Tibial artery (tissue), 4 donors: Measurements from ENCODE around the gene CCDC136.

Experiments
- DNase-seq, 2 donors: peaks; one replicate each; pipeline ENCODE4 v3.0.0-alpha.2; 2019
- H3K27ac ChIP-seq, 2 donors: fragments of 200-600 bp; sonication (generic) in 1 of 2; 1 replicate in 1 of 2; 2 replicates in 1 of 2; pipeline ENCODE4 v1.5.1; 2018 to 2019; ENCODE audit warnings: mild to moderate bottlenecking in 1 of 2
- H3K27me3 ChIP-seq, 2 donors: fragments of 200-600 bp; sonication (generic) in 1 of 2; one replicate each; pipeline versions ENCODE4 v1.5.1 to v1.6.0; 2016 to 2019
- H3K36me3 ChIP-seq, 3 donors: fragments of 200-600 bp; sonication (generic) in 2 of 3; one replicate each; pipeline ENCODE4 v1.5.1; 2016 to 2019; ENCODE audit warnings: mild to moderate bottlenecking in 2 of 3
- H3K4me1 ChIP-seq, 4 donors: fragments of 200-600 bp; sonication (generic) in 2 of 4; 1 replicate in 3 of 4; 2 replicates in 1 of 4; pipeline ENCODE4 v1.5.1; 2016 to 2019
- H3K4me3 ChIP-seq, 2 donors: fragments of 200-600 bp; sonication (generic) in 1 of 2; 1 replicate in 1 of 2; 2 replicates in 1 of 2; pipeline ENCODE4 v1.5.1; 2018 to 2019; ENCODE audit warnings: mild to moderate bottlenecking in 2 of 2
- H3K9me3 ChIP-seq, 3 donors: fragments of 200-600 bp; sonication (generic) in 1 of 3; one replicate each; pipeline ENCODE4 v1.5.1; 2016 to 2019
- CTCF ChIP-seq, 2 experiments: fragments of 200-600 bp in 1 of 2; fragments of 450-650 bp in 1 of 2; IDR thresholded peaks; one replicate each; pipeline ENCODE4 v1.5.1; 2017 to 2019; ENCODE audit warnings: antibody characterized with exemption in 2 of 2, mild to moderate bottlenecking in 1 of 2, moderate library complexity in 1 of 2
- intact Hi-C: fragments of 100-400 bp; cut with DNase I; formaldehyde crosslinking; loops from one replicate; pipeline ENCODE4 v1.15.0; 2023; ENCODE audit warnings: low total_unique reads

Gene CCDC136

DNA sequence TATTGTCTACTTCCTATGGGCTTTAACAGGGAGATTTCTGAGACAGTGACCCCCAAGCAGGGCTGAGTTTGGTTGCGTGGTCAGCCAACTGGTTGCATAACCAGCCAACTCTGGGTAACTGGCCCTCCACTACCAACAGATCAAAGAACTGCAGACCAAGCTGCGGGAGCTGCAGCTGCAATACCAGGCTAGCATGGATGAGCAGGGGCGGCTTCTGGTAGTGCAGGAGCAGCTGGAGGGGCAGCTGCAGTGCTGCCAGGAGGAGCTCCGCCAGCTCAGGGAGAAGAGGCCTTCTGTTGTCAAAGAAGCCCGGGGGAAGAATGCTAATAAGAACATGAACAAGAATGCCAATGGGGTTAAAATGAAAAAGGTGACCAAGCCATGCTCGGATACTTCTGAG lies 22.7 kb downstream of the CCDC136 start:
- Histone ChIP-seq H3K4me3 (no peak overlapping the region), H3K27me3 (no peaks in the 10 kb centered on the region), H3K27ac (no peak overlapping the region), H3K36me3 (peaks cover 0 to 5% (median 0%) of the 10 kb centered on the region in 3 donors), H3K4me1 (no peaks in the 10 kb centered on the region), H3K9me3 (no peaks in the 10 kb centered on the region)
- no peak for TF ChIP-seq CTCF (IDR thresholded peaks at IDR 0.05)
- DNase-seq = no peak
- intact Hi-C loops = no loop called here

- Histone ChIP-seq H3K36me3 (no peaks in the 10 kb centered on the region), H3K4me3 (no peak overlapping the region), H3K9me3 (no peaks in the 10 kb centered on the region), H3K4me1 (no peaks in the 10 kb centered on the region), H3K27me3 (no peaks in the 10 kb centered on the region), H3K27ac (no peak overlapping the region)
- TF ChIP-seq CTCF (IDR thresholded peaks at IDR 0.05) = no peak
- DNase-seq = no peak
- intact Hi-C loops = no loop called here
Measured at GRCh38 chr7:128815289-128815942, 23.6 kb downstream of the CCDC136 start.

- Histone ChIP-seq H3K27me3 (no peaks in the 10 kb centered on the region), H3K4me1 (no peaks in the 10 kb centered on the region), H3K4me3 (no peak overlapping the region), H3K27ac (no peak overlapping the region), H3K36me3 (no peaks in the 10 kb centered on the region), H3K9me3 (no peaks in the 10 kb centered on the region)
- DNase-seq = no peak
- intact Hi-C loops = no loop called here
- no peak for TF ChIP-seq CTCF (IDR thresholded peaks at IDR 0.05)
Measured at GRCh38 chr7:128818694-128819093, 26.9 kb downstream of the CCDC136 start.

- DNase-seq = no peak
- intact Hi-C loops = no loop called here
- H3K27me3 ChIP-seq = no peaks in the 10 kb centered on the region
- no peak for TF ChIP-seq CTCF (IDR thresholded peaks at IDR 0.05)
- H3K36me3 ChIP-seq = no peaks in the 10 kb centered on the region
- no peaks in the 10 kb centered on the region for H3K4me1 ChIP-seq
- no peak overlapping the region for H3K4me3 ChIP-seq
- H3K9me3 ChIP-seq = no peaks in the 10 kb centered on the region
- H3K27ac ChIP-seq = no peak overlapping the region
Measured at GRCh38 chr7:128821724-128822123, 30.0 kb downstream of the CCDC136 start.

- no peak for TF ChIP-seq CTCF (IDR thresholded peaks at IDR 0.05)
- Histone ChIP-seq H3K9me3 (no peaks in the 10 kb centered on the region), H3K4me1 (peaks cover 0 to 41% (median 30%) of the 10 kb centered on the region in 4 donors), H3K27ac (peak overlapping the region in 1 of 2 donors; percentile 73), H3K27me3 (no peaks in the 10 kb centered on the region), H3K36me3 (no peaks in the 10 kb centered on the region), H3K4me3 (no peak overlapping the region)
- intact Hi-C loops = loop anchor here (5.0 kb wide), 1 partner anchor 34 kb away; the partner anchor contains the start of gene CCDC136
- DNase-seq = no peak
Measured at GRCh38 chr7:128826512-128826911, 34.7 kb downstream of the CCDC136 start.

- intact Hi-C loops = loop anchor here (5.0 kb wide), 1 partner anchor 35 kb away; the partner anchor contains the start of gene CCDC136
- H3K9me3 ChIP-seq = no peaks in the 10 kb centered on the region
Measured at GRCh38 chr7:128826916-128827247, 35.1 kb downstream of the CCDC136 start.

More at GRCh38 chr7:128826916-128827247, 35.1 kb downstream of the CCDC136 start:
- TF ChIP-seq CTCF (IDR thresholded peaks at IDR 0.05) = no peak
- peaks cover 0 to 45% (median 34%) of the 10 kb centered on the region in 4 donors for H3K4me1 ChIP-seq
- H3K27ac ChIP-seq = peak overlapping the region; percentile 73 to 83
- DNase-seq = no peak
- no peaks in the 10 kb centered on the region for H3K36me3 ChIP-seq
- no peak overlapping the region for H3K4me3 ChIP-seq
- H3K27me3 ChIP-seq = no peaks in the 10 kb centered on the region
